Measurements from ENCODE around the gene CYP2B6. TPM values are rescaled to one million over a fixed set of nuclear protein-coding genes. Genes with fewer than 3 reads are reported as not detected.

Gene CYP2B6
- total RNA-seq, 1 donor from 2014 or later, result 1.9 TPM

DNA sequence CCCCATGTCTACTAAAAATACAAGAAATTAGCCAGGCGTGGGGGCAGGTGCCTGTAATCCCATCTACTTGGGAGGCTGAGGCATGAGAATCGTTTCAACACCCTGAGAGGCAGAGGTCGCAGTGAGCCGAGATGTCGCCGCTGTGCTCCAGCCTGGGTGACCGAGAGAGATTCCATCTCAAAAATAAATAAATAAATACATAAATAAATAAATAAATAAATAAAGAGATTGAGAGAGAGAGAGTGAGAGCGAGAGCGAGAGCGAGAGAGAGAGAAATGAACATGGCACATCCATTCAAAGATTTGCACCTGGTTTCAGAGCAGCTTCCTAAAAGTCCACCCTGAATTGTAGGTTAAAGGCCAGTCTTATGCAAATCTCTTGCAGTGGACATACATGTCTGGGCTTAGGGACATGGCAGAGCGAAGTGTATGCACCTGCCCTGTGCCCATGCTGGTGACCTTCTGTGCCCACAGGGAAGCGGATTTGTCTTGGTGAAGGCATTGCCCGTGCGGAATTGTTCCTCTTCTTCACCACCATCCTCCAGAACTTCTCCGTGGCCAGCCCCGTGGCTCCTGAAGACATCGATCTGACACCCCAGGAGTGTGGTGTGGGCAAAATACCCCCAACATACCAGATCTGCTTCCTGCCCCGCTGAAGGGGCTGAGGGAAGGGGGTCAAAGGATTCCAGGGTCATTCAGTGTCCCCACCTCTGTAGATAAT, 42.3 kb upstream of the CYP2B6 start:
- Histone ChIP-seq H3K36me3 (peaks cover 16% of the 10 kb centered on the region), H3K4me3 (no peak overlapping the region), H3K9me3 (peaks cover 10% of the 10 kb centered on the region), H3K27me3 (ENCODE audit: low read depth) (no peaks in the 10 kb centered on the region), H3K27ac (no peak overlapping the region), H3K4me1 (no peaks in the 10 kb centered on the region)
- intact Hi-C loops (cut with DNase I), result no loop called here
- peak in 1 of 2 donors; percentile 18 for ATAC-seq
- no peak for DNase-seq
- TF ChIP-seq, protein P1, sequence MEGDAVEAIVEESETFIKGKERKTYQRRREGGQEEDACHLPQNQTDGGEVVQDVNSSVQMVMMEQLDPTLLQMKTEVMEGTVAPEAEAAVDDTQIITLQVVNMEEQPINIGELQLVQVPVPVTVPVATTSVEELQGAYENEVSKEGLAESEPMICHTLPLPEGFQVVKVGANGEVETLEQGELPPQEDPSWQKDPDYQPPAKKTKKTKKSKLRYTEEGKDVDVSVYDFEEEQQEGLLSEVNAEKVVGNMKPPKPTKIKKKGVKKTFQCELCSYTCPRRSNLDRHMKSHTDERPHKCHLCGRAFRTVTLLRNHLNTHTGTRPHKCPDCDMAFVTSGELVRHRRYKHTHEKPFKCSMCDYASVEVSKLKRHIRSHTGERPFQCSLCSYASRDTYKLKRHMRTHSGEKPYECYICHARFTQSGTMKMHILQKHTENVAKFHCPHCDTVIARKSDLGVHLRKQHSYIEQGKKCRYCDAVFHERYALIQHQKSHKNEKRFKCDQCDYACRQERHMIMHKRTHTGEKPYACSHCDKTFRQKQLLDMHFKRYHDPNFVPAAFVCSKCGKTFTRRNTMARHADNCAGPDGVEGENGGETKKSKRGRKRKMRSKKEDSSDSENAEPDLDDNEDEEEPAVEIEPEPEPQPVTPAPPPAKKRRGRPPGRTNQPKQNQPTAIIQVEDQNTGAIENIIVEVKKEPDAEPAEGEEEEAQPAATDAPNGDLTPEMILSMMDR (IDR thresholded peaks at IDR 0.05), result no peak

DNA sequence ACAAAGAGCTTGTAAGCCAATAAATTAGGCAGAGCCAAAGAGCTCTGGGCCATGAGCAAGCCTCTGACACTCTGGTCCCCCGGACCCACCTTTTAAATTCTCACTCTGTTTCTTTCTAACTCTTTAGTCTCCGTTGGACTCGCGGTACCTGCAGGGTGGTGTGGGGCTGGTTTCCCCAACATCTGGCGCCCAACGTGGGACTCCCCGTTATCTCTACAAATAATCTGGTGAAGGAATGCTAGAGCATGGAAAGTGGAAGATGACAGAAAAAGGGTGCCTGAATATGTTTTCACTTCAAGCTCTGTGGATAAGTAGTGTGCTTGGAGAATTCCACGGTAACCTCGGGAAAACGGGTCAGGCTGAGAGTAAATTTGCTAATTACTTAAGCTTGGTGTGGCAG, 36.5 kb upstream of the CYP2B6 start:
- ATAC-seq (no peak), DNase-seq (no peak)
- Histone ChIP-seq H3K36me3 (no peaks in the 10 kb centered on the region), H3K27ac (no peak overlapping the region), H3K4me3 (no peak overlapping the region), H3K9me3 (peaks cover 32% of the 10 kb centered on the region), H3K4me1 (no peaks in the 10 kb centered on the region), H3K27me3 (ENCODE audit: low read depth) (no peaks in the 10 kb centered on the region)
- intact Hi-C loops (cut with DNase I), result no loop called here
- TF ChIP-seq, protein P1 (IDR thresholded peaks at IDR 0.05), result no peak

DNA sequence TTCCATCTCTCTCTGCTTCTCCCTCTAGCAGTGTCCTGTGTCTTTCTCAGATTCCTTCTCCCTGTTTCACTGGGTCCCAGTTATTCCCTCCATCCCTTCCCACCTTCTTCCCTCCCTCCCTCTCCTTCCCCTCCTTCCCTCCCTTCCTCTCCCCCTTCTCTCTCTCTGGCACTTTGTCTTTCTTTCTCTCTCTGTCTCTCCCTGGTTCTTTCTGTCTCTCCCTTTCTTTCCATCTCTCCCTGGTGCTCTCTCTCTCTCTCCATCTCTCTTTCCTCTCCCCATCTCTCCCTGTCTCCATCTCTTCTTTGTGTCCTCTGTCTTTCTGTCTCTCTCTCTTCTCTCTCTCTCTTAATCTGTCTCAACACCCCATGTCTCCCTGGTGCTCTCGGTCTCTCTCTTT, 31.7 kb upstream of the CYP2B6 start:
- DNase-seq (no peak), ATAC-seq (no peak)
- Histone ChIP-seq H3K4me1 (no peaks in the 10 kb centered on the region), H3K27ac (no peak overlapping the region), H3K4me3 (no peak overlapping the region), H3K36me3 (no peaks in the 10 kb centered on the region), H3K27me3 (ENCODE audit: low read depth) (peaks cover 6% of the 10 kb centered on the region), H3K9me3 (peaks cover 16% of the 10 kb centered on the region)
- TF ChIP-seq, protein P1 (IDR thresholded peaks at IDR 0.05), result no peak
- intact Hi-C loops (cut with DNase I), result no loop called here

DNA sequence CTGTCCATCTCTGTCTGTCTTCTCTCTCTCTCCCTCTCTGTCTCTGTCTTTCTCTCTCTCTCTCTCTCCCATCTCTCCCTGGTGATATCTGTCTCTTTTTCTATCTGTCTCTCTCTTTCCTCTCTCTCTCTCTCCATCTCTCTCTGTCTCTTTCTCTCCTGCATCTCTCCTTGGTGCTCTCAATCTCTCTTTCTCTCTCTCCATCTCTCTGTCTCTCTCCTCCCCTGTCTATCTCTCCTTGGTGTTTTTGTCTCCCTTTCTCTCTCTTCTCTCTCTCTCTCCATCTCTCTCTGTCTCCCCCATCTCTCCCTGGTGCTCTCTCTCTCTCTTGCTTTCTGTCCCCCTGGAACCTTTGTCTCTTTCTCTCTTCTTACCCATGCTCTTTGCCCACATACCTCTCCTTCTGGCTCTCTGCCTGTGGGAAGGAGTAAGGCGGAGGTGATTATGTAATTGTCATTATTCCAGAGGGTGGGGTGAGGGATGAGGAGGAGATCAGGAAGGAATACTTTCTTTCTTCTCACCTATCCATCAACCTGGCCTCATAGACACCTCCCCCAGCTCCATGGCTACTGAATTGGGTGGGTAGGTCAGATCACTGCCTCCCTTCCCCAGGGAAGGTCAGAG, 30.9 kb upstream of the CYP2B6 start:
- H3K4me3 ChIP-seq, result no peak overlapping the region
- intact Hi-C loops (cut with DNase I), result no loop called here
- H3K4me1 ChIP-seq, result no peaks in the 10 kb centered on the region
- no peak for DNase-seq
- H3K27ac ChIP-seq, result no peak overlapping the region
- peak; percentile 54 to 57 for ATAC-seq
- H3K27me3 ChIP-seq (ENCODE audit: low read depth), result peaks cover 6% of the 10 kb centered on the region
- TF ChIP-seq, protein P1 (IDR thresholded peaks at IDR 0.05), result no peak
- peaks cover 8% of the 10 kb centered on the region for H3K9me3 ChIP-seq
- H3K36me3 ChIP-seq, result no peaks in the 10 kb centered on the region

DNA sequence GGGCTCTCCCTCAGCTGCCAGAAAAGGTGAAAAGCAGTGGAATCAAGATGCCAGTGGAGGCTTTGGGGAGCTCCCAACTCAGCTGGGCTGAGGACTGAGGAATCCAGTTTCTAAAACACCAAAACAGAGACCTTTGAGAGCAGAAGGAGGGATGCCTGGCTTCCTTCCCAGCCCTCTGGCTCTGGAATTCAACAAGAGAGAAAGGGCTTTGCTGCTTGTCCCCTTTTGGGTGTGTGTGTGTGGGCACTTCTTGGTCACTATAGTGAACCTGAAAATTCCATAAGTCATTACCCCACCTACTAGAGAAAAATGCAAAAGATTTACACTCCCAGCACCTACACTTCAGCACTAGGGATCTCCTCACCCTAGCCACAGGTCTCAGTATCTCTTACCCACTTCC, 30.3 kb upstream of the CYP2B6 start:
- Histone ChIP-seq H3K36me3 (no peaks in the 10 kb centered on the region), H3K27me3 (ENCODE audit: low read depth) (peaks cover 6% of the 10 kb centered on the region), H3K4me1 (no peaks in the 10 kb centered on the region), H3K27ac (no peak overlapping the region), H3K9me3 (peaks cover 3% of the 10 kb centered on the region), H3K4me3 (no peak overlapping the region)
- intact Hi-C loops (cut with DNase I), result no loop called here
- ATAC-seq (peak; percentile 56 to 71), DNase-seq (no peak)
- TF ChIP-seq, protein P1 (IDR thresholded peaks at IDR 0.05), result no peak
